GM12891 (cell line): ENCODE results near the gene PCK2.

Source experiments
- DNase-seq: peaks from one replicate; pipeline ENCODE4 v3.0.0; 2011; ENCODE audit warnings: low spot score; ENCODE audit not compliant: insufficient read length
- FAIRE-seq: peaks from 2 replicates; lab custom pipeline; 2011; peaks lifted over from hg19 to GRCh38; lab: Jason Lieb, UNC
- PAX5 ChIP-seq: IDR thresholded peaks from 2 replicates; pipeline ENCODE4 v1.6.1; 2011; ENCODE audit warnings: low read length, moderate library complexity, mild to moderate bottlenecking; ENCODE audit not compliant: insufficient read depth, severe bottlenecking
- POLR2A ChIP-seq: IDR thresholded peaks from 2 replicates; pipeline ENCODE4 v1.6.1; 2011; ENCODE audit warnings: low read depth, low read length, control low read depth
- POLR2AphosphoS5 ChIP-seq: IDR thresholded peaks from 2 replicates; pipeline ENCODE4 v1.6.1; 2011; ENCODE audit warnings: low read depth, low read length, control low read depth
- POU2F2 ChIP-seq: IDR thresholded peaks from 2 replicates; pipeline ENCODE4 v1.6.1; 2011; ENCODE audit warnings: low read depth, mild to moderate bottlenecking, control low read depth, low read length, moderate library complexity
- SPI1 ChIP-seq: IDR thresholded peaks from 2 replicates; pipeline ENCODE4 v1.6.1; 2011; ENCODE audit warnings: low read depth, low read length, control low read depth
- TAF1 ChIP-seq: IDR thresholded peaks from 2 replicates; pipeline ENCODE4 v1.6.1; 2011; ENCODE audit warnings: low read depth, low read length, control low read depth

Gene PCK2

GRCh38 chr14:24145690-24146452 is 51.8 kb downstream of the PCK2 start:
- DNase-seq, result no peak
- FAIRE-seq, result peak; percentile 23
- TF ChIP-seq POLR2AphosphoS5, result no peak
- TF ChIP-seq POLR2A, result no peak
- no peak for TF ChIP-seq PAX5
- TF ChIP-seq TAF1, result no peak
- no peak for TF ChIP-seq POU2F2
- TF ChIP-seq SPI1, result no peak

GRCh38 chr14:24146453-24146977 is 52.4 kb downstream of the PCK2 start, which contains the start of gene PSME2:
PSME2 (minus strand) TSS chr14:24146610; CDS start chr14:24146581, 29 bp downstream.
- peak; percentile 93 for FAIRE-seq
- TF ChIP-seq POLR2A (peak; percentile 78), SPI1 (no peak), PAX5 (peak; percentile 68), POLR2AphosphoS5 (peak; percentile 83), TAF1 (no peak), POU2F2 (0 out of 2 replicates have a peak, but pooled peaks have one; percentile 12)
- DNase-seq, result peak; percentile 92

- peak; percentile 98 for FAIRE-seq
- DNase-seq, result peak; percentile 95
- TF ChIP-seq POLR2A, result no peak
- peak; percentile 30; the same call in 1 of the 2 replicates for TF ChIP-seq POLR2AphosphoS5
Measured at GRCh38 chr14:24146978-24147760, 53.1 kb downstream of the PCK2 start, which contains the start of gene RNF31. RNF31 (plus strand) TSS chr14:24147498; CDS start chr14:24147699, 201 bp downstream.

- DNase-seq (no peak), FAIRE-seq (no peak)
- TF ChIP-seq POLR2A (no peak), SPI1 (no peak), POLR2AphosphoS5 (no peak; the same call in 1 of the 2 replicates), TAF1 (no peak), PAX5 (no peak), POU2F2 (no peak)
Measured at GRCh38 chr14:24147761-24148428, 53.8 kb downstream of the PCK2 start.

- FAIRE-seq, result no peak
- DNase-seq, result no peak
- TF ChIP-seq SPI1 (no peak), TAF1 (no peak), POLR2A (no peak)
Measured at GRCh38 chr14:24149302-24149969, 55.3 kb downstream of the PCK2 start.

GRCh38 chr14:24150061-24150460 is 56.0 kb downstream of the PCK2 start:
- FAIRE-seq, result no peak
- TF ChIP-seq PAX5 (no peak), SPI1 (no peak), TAF1 (no peak), POU2F2 (no peak), POLR2AphosphoS5 (no peak), POLR2A (no peak)
- DNase-seq, result no peak

GRCh38 chr14:24150567-24150966 is 56.5 kb downstream of the PCK2 start:
- TF ChIP-seq POLR2A (no peak), POU2F2 (no peak), TAF1 (no peak), PAX5 (no peak), POLR2AphosphoS5 (no peak), SPI1 (no peak)
- DNase-seq (no peak), FAIRE-seq (no peak)

GRCh38 chr14:24150993-24151392 is 56.9 kb downstream of the PCK2 start:
- FAIRE-seq (no peak), DNase-seq (no peak)
- no peak for TF ChIP-seq POLR2AphosphoS5
- TF ChIP-seq POU2F2, result no peak
- TF ChIP-seq TAF1, result no peak
- no peak for TF ChIP-seq SPI1
- TF ChIP-seq POLR2A, result no peak
- TF ChIP-seq PAX5, result no peak
